ENCODE data around the gene IL4. TPM values are rescaled to one million over a fixed set of nuclear protein-coding genes. Genes with fewer than 3 reads are reported as not detected.

IL4 gene
- total and polyA plus RNA-seq, 9 of the 15 experiments (the other 6 are each of a cell fraction or from before 2014, with no cell fraction given) = 0.22 to 0.62 TPM; not detected in 7

DNA sequence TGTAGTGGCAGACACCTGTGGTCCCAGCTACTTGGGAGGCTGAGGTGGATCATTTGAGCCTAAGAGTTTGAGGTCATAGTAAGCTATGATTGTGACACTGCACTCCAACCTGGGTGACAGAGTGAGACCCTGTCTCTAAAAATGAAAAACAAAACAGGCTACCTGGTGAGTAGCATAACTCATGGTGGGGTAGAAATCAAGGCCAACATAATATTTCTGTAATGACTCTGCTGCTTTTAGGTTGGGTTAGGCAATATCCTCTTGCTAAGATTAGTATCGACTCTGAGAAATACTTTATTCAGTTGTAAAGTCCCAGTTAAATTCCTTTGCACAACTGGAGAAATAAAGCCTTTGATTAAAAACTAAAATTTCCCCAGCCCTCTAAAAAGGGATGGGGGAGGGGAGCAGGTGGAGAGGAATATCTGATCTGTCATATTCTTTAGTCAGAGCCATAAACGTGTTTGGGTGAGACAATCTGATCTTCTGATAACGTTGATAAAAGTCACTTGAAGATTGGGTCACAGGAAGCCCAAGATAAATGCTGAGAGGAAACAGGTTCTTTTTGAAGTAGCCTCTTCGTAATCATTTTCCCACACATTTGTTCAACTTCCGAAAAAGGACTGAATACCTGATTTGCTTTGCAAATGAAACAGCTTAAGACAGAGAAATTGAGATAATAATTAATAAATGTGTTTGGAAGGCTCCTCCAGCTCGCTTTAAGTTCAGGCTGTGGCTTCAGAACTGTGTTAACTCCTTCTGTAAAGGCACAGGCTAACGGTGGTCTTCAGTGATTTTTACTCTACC, 14.9 kb downstream of the IL4 start (continued):
- TF ChIP-seq, protein P1, sequence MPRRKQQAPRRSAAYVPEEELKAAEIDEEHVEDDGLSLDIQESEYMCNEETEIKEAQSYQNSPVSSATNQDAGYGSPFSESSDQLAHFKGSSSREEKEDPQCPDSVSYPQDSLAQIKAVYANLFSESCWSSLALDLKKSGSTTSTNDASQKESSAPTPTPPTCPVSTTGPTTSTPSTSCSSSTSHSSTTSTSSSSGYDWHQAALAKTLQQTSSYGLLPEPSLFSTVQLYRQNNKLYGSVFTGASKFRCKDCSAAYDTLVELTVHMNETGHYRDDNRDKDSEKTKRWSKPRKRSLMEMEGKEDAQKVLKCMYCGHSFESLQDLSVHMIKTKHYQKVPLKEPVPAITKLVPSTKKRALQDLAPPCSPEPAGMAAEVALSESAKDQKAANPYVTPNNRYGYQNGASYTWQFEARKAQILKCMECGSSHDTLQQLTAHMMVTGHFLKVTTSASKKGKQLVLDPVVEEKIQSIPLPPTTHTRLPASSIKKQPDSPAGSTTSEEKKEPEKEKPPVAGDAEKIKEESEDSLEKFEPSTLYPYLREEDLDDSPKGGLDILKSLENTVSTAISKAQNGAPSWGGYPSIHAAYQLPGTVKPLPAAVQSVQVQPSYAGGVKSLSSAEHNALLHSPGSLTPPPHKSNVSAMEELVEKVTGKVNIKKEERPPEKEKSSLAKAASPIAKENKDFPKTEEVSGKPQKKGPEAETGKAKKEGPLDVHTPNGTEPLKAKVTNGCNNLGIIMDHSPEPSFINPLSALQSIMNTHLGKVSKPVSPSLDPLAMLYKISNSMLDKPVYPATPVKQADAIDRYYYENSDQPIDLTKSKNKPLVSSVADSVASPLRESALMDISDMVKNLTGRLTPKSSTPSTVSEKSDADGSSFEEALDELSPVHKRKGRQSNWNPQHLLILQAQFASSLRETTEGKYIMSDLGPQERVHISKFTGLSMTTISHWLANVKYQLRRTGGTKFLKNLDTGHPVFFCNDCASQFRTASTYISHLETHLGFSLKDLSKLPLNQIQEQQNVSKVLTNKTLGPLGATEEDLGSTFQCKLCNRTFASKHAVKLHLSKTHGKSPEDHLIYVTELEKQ (CRISPR knock-in tag; IDR thresholded peaks at IDR 0.05) = no peak
- no peak for TF ChIP-seq MTF1 (CRISPR knock-in tag; IDR thresholded peaks at IDR 0.05; ENCODE audit: borderline replicate concordance)
- TF ChIP-seq, protein P2, sequence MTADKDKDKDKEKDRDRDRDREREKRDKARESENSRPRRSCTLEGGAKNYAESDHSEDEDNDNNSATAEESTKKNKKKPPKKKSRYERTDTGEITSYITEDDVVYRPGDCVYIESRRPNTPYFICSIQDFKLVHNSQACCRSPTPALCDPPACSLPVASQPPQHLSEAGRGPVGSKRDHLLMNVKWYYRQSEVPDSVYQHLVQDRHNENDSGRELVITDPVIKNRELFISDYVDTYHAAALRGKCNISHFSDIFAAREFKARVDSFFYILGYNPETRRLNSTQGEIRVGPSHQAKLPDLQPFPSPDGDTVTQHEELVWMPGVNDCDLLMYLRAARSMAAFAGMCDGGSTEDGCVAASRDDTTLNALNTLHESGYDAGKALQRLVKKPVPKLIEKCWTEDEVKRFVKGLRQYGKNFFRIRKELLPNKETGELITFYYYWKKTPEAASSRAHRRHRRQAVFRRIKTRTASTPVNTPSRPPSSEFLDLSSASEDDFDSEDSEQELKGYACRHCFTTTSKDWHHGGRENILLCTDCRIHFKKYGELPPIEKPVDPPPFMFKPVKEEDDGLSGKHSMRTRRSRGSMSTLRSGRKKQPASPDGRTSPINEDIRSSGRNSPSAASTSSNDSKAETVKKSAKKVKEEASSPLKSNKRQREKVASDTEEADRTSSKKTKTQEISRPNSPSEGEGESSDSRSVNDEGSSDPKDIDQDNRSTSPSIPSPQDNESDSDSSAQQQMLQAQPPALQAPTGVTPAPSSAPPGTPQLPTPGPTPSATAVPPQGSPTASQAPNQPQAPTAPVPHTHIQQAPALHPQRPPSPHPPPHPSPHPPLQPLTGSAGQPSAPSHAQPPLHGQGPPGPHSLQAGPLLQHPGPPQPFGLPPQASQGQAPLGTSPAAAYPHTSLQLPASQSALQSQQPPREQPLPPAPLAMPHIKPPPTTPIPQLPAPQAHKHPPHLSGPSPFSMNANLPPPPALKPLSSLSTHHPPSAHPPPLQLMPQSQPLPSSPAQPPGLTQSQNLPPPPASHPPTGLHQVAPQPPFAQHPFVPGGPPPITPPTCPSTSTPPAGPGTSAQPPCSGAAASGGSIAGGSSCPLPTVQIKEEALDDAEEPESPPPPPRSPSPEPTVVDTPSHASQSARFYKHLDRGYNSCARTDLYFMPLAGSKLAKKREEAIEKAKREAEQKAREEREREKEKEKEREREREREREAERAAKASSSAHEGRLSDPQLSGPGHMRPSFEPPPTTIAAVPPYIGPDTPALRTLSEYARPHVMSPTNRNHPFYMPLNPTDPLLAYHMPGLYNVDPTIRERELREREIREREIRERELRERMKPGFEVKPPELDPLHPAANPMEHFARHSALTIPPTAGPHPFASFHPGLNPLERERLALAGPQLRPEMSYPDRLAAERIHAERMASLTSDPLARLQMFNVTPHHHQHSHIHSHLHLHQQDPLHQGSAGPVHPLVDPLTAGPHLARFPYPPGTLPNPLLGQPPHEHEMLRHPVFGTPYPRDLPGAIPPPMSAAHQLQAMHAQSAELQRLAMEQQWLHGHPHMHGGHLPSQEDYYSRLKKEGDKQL (CRISPR knock-in tag; IDR thresholded peaks at IDR 0.05; ENCODE audit: borderline replicate concordance) = no peak
- TF ChIP-seq NBN (IDR thresholded peaks at IDR 0.05; ENCODE audit: low read depth) = no peak
- TF ChIP-seq, protein P3, sequence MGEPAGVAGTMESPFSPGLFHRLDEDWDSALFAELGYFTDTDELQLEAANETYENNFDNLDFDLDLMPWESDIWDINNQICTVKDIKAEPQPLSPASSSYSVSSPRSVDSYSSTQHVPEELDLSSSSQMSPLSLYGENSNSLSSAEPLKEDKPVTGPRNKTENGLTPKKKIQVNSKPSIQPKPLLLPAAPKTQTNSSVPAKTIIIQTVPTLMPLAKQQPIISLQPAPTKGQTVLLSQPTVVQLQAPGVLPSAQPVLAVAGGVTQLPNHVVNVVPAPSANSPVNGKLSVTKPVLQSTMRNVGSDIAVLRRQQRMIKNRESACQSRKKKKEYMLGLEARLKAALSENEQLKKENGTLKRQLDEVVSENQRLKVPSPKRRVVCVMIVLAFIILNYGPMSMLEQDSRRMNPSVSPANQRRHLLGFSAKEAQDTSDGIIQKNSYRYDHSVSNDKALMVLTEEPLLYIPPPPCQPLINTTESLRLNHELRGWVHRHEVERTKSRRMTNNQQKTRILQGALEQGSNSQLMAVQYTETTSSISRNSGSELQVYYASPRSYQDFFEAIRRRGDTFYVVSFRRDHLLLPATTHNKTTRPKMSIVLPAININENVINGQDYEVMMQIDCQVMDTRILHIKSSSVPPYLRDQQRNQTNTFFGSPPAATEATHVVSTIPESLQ (CRISPR knock-in tag; IDR thresholded peaks at IDR 0.05) = no peak
- TF ChIP-seq ASH1L (IDR thresholded peaks at IDR 0.05; ENCODE audit: borderline replicate concordance, low read depth, partially characterized antibody) = no peak
- no peak for TF ChIP-seq ELF4 (CRISPR knock-in tag; IDR thresholded peaks at IDR 0.05)
- TF ChIP-seq GABPB2 (CRISPR knock-in tag; conservative IDR thresholded peaks at IDR 0.05) = no peak

All from K562 (cell line).